Hematopoietic multipotent progenitor cell treated with erythropoietin and hydrocortisone succinate and interleukin-3 and kit ligand, for 17 days (in vitro differentiated cells): Measurements from ENCODE around the gene SERPIND1.
A peak's percentile ranks its signal among the peaks of the same experiment; 100 is the strongest.

Experiments
- DNase-seq: peaks from one replicate; pipeline ENCODE4 v3.0.0-alpha.2; 2015; ENCODE audit warnings: low spot score

The SERPIND1 gene

DNA sequence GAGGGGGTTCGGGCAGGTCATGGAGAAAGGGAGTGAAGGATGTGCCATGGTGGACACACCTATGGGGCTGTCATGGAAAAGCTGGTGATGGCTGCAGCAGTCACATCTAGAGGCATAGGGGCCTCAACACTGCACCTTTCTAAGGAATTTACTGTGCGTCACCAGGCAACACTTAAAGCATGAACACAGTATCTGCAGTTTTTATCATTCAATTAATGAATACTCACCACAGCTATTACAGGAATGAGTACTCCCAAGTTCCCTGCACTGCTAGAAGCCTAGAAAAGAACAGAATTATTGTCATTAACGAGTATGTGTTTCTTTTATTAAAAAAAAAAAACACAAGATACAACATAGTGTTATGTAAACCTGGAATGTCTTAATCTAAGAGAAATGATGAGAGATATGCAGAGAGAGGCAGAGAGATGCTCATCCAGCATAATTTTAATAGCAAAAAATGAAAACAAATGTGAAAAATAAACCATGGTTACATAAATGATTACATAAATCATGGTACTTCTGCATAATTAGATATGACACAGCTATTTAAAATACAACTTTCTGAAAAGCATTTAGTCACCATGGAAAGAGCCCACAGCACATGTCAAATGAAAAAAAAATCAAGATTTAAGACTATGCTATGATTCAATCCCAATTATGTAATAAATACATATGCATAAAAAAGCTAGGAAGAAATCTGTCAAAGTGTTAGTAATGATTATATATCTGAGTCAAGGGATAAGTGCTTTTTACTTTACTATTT, 19.2 kb downstream of the SERPIND1 start:
- DNase-seq = no peak

DNA sequence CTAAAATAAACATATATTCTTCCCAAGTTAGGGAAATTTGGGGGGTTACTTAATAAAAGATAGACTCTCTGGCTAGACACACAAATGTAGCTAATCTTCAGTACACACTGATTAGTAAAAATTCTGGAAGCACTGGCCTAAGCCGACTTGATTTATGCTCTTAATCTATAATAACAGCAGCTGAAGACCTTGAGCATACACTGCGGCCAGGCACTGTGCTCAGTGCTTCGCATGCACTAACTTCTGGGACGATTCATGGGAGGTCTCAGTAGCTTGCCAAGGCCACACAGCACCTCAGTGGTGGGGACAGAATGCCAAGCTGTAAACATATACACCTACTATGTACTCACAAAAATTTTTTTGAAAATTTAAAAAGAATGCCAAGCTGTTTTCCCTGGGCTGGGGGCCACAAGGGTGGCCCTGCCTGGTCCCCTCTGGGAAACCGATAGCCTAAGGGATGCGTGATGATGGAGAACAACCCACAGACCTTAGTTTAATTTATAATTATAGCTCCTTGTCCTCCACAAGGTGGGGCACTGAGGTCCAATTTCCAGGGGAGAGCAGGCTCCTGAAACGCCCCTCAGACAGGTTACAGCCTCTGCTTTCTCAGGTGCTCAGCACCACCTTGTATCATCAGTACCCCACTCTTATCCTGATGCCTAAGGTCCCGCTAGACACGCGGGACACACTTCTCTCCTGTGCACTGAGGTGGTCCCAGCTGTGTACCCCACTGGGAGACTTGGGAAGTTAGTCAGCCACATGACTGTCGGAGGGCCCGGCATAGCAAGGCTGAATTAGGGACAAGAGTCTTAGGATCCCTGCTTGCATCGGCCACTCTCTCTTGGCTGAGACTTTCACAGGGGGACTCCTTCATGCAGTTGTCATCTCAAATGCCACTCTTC, 20.1 kb downstream of the SERPIND1 start:
- no peak for DNase-seq

DNA sequence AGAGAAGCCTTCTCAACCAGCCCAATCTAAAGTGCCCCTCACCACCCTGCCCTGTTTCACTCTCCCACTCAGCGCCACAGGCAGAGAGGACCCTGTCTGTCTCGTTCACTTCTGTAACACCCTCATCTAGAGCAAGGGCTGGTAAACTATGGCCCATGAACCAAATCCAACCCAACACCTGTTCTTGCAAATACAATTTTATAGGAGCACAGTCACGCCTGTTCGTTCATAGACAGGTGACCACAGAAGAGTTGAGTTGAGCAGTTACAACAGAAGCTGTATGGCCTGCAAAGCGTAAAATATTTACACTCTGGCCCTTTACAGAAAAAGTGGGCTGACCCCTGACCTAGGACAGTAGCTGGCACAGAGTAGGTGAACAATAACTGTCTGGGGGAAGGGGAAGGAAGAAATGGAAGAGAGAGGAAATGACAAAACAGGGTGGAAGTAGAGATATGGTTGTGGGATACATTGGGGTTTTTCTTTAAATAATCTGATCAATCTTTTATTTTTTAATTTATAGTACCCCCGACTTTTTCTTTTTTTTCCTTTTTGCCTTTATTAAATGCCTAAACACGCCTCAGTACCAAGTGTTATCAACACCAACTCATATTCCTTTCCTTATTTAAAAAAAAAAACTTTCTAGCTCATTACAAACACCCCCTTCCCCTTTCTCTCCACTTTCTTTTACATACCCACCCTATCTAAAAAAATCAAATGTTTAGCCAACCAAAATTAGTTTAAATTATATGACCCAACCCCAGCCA, 20.9 kb downstream of the SERPIND1 start:
- DNase-seq = no peak

DNA sequence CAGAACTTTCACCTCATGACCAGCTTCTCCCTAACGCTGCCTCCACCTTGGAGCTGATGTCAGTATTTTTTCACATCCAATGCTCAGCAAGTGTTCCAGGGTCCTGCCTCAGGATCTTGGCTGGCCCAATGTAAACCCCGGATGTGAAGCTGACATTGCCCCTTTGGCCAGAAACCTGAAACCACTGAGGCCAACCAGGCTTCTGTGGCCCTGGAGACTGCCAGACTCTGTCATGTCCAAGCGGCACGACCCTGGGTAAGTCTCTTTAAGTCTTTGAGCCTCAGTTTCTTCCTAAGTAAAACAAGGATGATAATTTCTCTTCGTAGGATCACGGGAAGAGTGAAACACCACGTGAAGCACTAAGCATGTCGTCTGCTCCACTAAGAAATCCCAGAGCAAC, 22.8 kb downstream of the SERPIND1 start:
- DNase-seq = no peak

DNA sequence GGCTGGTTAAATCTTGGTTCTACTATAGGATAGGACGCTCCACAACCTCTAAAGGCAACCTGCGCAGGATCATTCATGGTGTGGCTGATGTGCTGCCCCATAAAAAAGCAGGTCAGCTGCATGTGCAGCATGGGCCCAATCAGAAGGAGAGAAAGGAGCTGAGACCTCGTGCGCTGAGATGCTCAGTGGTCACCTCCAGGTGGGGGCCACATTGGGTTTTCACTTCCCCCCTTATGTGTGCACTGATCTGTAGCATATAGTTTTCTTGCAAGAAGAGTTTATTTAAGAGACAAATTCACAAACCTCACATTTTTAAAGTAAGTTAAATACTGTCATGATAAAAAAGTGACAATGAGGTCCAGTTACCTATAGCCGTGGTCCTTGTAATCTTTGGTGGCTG, 24.3 kb downstream of the SERPIND1 start:
- no peak for DNase-seq

DNA sequence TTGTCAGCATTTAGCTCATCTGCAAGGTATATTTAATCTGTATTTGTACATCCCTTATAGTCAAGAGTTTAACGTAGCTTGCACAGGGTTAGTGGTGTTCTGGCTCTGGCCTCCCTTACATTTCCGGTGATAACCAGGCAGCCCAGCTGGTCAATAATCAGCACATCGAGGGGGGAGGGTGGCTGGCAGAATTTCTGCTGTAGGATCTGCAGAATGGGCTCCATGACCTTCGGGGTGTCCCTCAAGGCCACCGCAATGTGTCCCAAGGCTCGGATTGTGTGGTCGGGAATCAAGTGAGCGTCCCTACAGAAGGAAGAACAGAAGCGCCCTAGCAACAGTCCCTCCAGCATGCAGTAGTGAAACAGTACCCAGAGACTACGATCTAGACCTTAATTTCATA, 25.1 kb downstream of the SERPIND1 start:
- DNase-seq = no peak

DNA sequence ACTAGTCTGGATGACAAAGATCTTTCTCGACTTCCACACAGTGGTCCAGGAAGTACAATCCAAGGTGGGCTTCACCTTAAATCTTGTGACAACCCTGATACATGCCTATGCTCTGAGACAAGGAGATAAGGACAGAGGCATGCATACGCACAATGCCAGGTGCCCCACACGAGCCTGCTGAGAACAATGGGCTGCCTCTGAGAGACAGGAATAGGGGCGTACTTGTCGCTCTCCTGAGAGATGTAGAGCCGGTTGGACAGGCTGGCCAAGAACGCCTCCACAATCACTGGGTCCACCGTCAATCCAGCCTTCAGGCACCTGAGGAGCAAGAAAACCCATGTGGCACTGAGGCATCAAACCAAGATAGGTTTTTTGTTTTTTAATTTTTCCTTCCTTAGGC, 25.5 kb downstream of the SERPIND1 start:
- DNase-seq = no peak

DNA sequence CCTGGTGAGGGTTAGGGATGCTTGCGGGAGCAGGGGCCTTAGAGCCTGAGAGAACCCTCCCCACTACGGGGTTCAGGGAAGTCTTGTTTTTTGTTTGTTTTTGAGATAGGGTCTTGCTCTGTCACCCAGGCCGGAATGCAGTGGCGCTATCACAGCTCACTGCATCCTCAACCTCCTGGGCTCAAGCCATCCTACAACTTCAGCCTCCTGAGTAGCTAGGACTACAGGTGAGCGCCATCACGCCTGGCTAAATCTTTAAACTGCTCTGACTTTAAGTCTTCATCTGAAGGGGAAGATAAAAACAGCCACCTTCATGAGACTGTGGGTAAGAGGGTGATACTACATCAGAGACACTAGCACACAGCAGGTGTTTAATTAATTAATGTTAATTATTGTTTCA, 28.5 kb downstream of the SERPIND1 start:
- DNase-seq = no peak

DNA sequence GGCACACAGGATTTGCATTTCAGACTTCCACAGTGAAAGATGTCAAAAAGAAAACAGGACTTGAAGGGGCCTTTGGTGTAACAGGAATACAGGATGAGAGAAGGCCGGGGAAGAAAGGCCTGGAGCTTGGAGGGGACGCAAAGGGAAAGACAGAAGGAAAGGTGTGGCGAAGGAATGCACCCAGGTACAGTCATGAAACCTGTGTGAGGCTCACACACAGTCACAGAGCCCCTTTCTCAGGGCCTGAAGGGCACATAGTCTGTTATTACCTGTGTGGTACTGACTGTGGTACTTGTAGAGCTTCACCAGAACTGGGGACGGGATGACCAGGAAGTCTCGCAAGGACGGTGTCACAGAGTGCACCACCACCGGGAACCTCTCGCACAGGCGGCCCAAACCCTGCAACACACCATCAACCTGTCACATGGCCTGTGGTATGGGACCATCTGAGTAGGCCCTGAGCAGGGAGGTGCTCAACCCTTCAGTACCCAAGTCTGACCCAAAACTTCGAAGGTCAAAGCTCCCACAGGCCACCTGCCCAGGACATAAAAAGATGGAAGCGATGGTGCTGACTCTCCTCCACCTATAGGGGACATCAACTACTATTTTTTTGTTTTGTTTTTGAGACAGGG, 29.1 kb downstream of the SERPIND1 start:
- no peak for DNase-seq

DNA sequence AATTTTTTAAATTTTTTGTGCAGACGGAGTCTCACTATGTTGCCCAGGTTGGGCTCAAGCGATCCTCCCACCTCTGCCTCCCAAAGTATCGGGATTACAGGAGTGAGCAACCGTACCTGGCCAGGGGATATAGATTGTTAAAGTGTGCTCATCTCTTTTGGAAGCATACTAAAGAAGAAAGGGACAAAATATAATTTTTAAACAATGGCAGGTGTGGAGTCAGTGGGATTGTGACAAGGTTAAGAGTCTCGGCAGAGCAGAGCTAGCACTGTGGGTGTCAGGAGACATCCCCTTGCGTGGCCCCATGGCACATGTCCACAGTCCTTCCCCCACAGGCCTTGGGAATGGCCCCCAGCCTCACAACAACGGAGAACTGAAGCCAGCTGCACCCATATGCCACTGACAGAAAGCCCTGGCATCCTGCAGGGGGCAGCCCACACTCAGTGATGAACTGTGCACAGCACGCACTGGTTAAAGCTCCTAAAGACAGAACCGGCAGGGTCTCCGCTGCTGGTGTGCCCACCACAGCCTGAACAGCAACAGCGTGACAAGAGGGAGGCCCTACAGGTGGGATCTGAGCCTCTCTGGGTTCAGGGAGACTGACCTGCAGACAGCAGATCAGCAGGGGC, 29.9 kb downstream of the SERPIND1 start:
- DNase-seq = peak; percentile 53

DNA sequence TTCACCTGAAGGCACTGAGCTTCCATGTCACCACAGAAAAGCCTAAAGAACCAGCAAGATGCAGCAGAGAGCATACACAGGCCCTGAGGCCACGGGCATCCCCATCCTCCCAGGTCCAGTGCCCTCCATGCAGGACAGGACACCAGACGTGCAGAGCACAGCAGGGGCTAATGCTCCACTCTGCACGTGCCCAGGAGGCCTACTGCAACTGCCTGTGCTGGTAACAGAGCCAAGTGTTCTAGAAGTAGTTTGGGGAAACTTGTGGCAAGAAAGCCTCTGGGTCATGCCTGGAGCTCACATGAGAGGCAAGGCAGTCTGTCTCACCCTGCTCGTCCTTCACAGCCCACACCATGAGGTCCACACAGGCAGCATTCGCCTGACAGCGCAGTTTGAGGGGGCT, 30.7 kb downstream of the SERPIND1 start:
- DNase-seq = no peak

DNA sequence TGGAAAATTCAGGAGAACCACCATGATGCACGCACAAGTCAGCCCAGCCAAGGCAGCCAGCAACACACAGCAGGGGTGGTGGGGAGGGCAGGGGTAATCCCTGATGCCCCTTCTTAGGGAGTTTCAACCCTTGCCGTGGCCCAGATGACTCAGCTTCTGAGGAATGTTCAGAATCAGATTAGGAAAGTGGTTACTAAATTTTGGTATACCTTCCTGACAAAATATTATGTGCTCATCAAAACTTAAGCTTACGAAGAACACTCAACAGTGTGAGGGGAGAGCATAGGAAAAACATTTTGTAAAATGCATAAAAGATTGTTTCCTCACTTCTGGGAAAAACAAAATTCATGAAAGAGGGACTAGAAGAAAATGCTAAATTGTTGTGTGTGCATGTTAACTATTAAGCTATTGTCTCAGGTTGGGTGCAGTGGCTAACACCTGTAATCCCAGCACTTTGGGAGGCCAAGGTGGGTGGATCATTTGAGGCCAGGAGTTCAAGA, 32.1 kb downstream of the SERPIND1 start:
- DNase-seq = no peak

DNA sequence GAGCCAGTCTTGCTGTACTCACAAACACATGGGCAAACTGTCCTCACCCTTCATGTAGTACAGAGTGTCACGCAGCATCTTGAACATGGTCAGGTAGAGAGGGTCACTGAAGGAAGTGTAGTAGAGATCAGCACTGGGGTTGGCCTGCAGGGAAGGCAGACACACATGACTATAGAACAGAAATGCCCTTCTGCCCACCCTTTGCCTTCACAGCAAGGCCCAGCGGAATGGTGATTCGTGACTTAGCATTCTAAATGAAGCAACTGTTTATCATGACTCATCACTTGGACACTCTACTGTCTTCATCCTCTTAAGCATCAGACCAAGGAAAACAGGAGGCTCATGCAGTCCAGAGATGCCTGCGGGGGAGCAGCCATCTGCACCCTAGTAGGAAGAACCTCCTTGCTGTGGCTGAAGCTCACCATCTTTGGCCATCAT, 33.4 kb downstream of the SERPIND1 start:
- peak; percentile 31 for DNase-seq

DNA sequence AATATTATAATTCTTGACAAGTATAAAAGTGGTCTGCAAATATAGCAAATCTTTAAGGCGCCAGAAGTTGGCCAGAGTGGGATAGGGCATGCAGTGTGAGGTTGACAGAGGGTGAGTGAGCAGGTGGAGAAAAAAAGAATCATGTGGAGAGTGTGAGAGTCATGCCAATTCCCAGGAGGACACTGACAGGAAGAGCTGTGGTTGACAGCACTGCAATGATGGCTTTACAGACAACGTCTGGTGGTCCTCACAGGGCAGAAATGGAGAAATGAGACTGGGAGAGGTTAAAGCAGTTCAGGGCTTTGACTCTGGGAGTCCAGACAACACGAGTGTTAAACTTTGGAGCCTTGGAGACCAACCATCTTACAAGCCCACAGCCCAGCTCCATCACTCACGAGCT, 34.9 kb downstream of the SERPIND1 start:
- no peak for DNase-seq

DNA sequence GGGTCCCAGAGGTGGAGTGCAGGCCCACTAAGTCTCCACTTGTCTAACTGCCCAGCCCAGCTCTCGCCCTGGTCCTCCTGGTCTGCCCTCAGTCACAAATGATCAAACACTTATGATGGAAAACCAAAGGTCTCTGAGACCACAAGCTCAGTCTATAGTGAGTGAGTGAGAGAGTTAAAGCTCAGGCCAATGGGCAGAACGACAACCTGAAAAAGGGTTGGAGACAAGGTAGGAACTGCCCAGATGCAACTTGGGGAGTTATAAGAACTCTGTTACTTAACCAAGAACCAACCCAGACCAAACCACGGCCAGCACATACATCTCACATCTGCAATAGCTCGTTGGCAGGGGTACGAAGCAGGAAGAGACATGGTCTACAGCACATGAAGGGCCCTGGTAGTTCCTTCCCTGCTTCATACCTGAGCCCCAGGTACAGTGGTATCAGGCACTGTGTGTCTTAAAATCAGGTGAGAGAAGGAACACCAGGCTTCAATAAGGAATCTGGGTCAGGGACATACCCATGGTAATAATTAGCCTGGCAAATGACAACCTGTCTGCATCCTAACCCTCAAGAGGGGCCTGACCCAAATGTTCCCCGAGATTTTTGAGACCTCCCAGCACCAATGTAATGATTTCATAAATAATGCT, 35.7 kb downstream of the SERPIND1 start:
- DNase-seq = no peak

DNA sequence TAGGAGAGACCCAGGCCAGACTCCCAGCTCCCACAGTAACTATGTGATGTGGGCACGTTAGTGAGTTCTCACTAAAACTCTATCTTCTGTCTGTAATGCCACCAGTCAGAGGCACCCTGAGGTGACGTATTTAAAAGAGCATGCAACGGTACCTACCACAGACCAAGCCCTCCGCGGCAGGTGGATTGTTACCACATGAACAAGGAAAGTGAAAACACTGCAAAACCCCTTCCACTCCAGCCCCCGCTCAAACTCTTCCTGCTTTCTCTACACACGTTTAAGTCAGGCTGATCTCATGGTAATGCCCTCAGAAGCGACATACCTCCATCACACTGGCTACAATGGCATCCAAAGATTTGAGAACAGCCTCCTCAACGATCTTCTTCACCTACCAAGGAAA, 36.7 kb downstream of the SERPIND1 start:
- DNase-seq = no peak

DNA sequence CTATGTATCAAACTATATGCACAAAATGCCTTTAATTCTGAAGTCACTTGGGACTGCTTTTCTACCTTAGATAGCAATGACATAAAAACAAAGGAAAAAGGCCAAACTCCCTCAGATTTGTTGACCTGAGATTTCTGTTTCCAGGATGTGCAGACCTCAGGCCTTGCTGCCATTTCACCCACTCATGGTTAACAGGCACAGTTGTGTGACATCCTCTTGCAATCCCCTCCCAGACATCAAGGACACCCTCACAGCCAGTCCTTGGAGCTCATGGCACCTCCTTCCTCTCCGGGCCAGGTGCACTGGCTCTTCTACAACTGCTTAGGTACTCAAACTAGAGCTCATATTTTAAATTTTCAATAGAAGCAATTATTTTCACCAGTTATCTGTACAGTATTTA, 37.3 kb downstream of the SERPIND1 start:
- no peak for DNase-seq

DNA sequence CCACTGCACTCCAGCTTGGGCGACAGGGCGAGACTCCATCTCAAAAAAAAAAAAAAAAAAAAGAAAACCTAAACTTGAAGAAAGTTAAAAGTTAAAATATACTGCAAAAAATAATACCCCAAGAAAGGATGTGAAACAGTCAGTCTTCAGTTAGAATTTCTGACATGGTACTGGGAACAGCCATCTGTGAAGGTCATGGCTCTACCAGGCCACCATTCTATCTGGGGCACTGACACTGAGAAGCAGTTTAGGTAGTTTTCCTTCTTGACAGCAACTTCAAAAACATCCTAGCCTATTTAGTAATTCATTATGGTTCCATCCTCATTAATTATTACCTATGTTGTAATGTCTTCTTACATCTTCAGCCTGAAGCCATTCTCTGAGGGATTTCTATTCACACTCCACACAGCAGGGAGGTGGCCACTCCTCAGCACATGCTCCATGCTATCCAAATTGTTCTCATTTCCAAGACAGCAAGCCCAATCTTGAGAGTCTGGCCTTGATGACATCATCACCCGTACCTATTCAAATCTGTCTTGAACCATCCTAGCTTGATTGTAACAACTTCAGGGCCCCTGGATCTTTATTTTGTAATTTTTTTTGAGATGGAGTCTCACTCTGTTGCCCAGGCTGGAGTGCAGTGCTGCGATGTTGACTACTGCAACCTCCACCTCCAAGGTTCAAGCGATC, 38.2 kb downstream of the SERPIND1 start:
- no peak for DNase-seq

DNA sequence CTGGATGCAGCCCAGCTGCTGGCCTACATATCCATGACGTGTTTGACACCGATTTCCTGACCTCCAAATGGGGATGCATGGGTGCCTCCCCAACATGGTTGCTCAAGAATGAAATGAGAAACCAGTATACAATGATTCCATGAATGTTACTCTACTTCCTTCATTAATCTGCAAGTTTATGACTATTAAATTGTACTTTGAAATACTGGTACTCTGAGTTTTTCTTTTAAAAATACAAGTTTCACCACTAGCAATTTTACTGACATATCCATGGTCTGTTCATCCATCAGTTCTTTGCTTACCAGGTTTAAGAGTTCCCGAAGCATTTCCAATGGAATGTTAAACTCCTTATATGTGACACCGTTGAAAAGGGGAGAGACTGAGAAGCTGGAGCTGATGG, 39.1 kb downstream of the SERPIND1 start:
- no peak for DNase-seq

DNA sequence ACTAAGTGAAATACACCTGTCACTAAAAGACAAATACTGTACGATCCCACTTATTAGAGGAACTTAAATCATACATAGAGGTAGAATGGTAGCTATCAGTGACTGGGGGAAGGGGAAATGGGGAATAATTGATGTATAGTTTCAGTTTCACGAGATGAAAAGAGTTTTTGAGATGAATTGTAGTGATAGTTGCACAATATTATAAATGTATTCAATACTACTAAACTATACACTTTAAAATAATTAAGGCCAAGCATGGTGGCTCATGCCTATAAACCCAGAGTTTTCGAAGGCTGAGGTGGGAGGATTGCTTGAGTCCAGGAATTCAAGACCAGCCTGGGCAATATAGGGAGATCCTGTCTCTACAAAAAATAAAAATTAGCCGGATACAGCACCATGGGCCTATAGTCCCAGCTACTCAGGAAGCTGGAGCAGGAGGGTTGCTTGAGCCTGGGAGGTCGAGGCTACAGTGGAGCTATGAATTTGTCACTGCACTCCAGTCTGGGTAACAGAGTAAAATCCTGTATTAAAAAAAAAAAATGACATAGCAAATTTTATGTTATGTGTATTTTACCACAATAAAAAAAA, 40.4 kb downstream of the SERPIND1 start:
- no peak for DNase-seq
